ENCODE measurements around the gene MFSD2A. TPM values are rescaled to one million over a fixed set of nuclear protein-coding genes. Genes with fewer than 3 reads are reported as not detected.

The MFSD2A gene
- total and polyA plus RNA-seq, 10 of the 15 experiments (the other 5 are each of a cell fraction or from before 2014, with no cell fraction given) = 0.84 to 30.1 (median 15.2) TPM

DNA sequence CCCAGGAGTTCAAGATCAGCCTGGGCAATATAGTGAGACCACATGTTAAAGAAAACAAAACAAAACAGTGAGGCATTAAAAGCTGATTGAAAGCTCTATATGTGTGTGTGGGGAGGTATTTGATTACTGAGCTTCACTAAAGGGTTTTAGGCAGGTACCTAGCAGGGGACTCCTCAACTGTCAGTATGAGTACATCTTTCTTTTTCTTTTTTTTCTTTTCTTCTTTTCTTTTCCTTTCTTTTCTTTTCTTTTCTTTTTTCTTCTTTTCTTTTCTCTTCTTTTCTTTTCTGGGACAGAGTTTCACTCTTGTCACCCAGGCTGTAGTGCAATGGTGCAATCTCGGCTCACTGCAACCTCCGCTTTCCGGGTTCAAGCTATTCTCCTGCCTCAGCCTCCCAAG, 44.7 kb upstream of the MFSD2A start:
- in situ Hi-C loops (cut with MboI) = no loop called here
- ChIA-PET RAD21 (ENCODE audit: unreplicated experiment) (interaction anchor here (1.7 kb wide), 1 partner anchor 10 kb away, joined by 3 read pairs; no protein-coding TSS in a partner anchor), POLR2A (no interaction called here)
- TF ChIP-seq HCFC1 (IDR thresholded peaks at IDR 0.05; ENCODE audit: low read length) (no peak), BRCA1 (IDR thresholded peaks at IDR 0.05; ENCODE audit: low read depth, low read length) (no peak), KLF5 (IDR thresholded peaks at IDR 0.05; ENCODE audit: partially characterized antibody) (no peak), ZNF207 (IDR thresholded peaks at IDR 0.05; ENCODE audit: borderline replicate concordance) (no peak), RAD51 (IDR thresholded peaks at IDR 0.05) (no peak), NR2F1 (conservative IDR thresholded peaks at IDR 0.05) (no peak), EP300 (IDR thresholded peaks at IDR 0.05; ENCODE audit: borderline replicate concordance in 1 of 2, control insufficient read depth in 1 of 2, low read depth in 2 of 2, low read length in 2 of 2) (no peak), ASH2L (IDR thresholded peaks at IDR 0.05; ENCODE audit: borderline replicate concordance, low read depth) (no peak), SP1 (IDR thresholded peaks at IDR 0.05; ENCODE audit: low read depth, low read length) (no peak), CEBPB (IDR thresholded peaks at IDR 0.05; ENCODE audit: borderline replicate concordance in 1 of 2, low read depth in 2 of 2, low read length in 2 of 2) (no peak), SMARCA5 (IDR thresholded peaks at IDR 0.05) (no peak), RUNX3 (IDR thresholded peaks at IDR 0.05; ENCODE audit: low read length) (no peak), ATF7 (IDR thresholded peaks at IDR 0.05; ENCODE audit: low read depth) (no peak), BHLHE40 (IDR thresholded peaks at IDR 0.05; ENCODE audit: borderline replicate concordance in 1 of 2, low read depth in 2 of 2, low read length in 1 of 2) (no peak)
- TF ChIP-seq, protein P1, sequence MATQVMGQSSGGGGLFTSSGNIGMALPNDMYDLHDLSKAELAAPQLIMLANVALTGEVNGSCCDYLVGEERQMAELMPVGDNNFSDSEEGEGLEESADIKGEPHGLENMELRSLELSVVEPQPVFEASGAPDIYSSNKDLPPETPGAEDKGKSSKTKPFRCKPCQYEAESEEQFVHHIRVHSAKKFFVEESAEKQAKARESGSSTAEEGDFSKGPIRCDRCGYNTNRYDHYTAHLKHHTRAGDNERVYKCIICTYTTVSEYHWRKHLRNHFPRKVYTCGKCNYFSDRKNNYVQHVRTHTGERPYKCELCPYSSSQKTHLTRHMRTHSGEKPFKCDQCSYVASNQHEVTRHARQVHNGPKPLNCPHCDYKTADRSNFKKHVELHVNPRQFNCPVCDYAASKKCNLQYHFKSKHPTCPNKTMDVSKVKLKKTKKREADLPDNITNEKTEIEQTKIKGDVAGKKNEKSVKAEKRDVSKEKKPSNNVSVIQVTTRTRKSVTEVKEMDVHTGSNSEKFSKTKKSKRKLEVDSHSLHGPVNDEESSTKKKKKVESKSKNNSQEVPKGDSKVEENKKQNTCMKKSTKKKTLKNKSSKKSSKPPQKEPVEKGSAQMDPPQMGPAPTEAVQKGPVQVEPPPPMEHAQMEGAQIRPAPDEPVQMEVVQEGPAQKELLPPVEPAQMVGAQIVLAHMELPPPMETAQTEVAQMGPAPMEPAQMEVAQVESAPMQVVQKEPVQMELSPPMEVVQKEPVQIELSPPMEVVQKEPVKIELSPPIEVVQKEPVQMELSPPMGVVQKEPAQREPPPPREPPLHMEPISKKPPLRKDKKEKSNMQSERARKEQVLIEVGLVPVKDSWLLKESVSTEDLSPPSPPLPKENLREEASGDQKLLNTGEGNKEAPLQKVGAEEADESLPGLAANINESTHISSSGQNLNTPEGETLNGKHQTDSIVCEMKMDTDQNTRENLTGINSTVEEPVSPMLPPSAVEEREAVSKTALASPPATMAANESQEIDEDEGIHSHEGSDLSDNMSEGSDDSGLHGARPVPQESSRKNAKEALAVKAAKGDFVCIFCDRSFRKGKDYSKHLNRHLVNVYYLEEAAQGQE (IDR thresholded peaks at IDR 0.05; ENCODE audit: low read depth, low read length) = no peak
- TF ChIP-seq, protein P2, sequence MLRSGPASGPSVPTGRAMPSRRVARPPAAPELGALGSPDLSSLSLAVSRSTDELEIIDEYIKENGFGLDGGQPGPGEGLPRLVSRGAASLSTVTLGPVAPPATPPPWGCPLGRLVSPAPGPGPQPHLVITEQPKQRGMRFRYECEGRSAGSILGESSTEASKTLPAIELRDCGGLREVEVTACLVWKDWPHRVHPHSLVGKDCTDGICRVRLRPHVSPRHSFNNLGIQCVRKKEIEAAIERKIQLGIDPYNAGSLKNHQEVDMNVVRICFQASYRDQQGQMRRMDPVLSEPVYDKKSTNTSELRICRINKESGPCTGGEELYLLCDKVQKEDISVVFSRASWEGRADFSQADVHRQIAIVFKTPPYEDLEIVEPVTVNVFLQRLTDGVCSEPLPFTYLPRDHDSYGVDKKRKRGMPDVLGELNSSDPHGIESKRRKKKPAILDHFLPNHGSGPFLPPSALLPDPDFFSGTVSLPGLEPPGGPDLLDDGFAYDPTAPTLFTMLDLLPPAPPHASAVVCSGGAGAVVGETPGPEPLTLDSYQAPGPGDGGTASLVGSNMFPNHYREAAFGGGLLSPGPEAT (IDR thresholded peaks at IDR 0.05; ENCODE audit: low read depth) = no peak
- TF ChIP-seq, protein P3, sequence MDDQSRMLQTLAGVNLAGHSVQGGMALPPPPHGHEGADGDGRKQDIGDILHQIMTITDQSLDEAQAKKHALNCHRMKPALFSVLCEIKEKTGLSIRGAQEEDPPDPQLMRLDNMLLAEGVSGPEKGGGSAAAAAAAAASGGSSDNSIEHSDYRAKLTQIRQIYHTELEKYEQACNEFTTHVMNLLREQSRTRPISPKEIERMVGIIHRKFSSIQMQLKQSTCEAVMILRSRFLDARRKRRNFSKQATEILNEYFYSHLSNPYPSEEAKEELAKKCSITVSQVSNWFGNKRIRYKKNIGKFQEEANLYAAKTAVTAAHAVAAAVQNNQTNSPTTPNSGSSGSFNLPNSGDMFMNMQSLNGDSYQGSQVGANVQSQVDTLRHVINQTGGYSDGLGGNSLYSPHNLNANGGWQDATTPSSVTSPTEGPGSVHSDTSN (IDR thresholded peaks at IDR 0.05; ENCODE audit: insufficient replicate concordance, low read depth, low read length) = no peak
- TF ChIP-seq, protein P4, sequence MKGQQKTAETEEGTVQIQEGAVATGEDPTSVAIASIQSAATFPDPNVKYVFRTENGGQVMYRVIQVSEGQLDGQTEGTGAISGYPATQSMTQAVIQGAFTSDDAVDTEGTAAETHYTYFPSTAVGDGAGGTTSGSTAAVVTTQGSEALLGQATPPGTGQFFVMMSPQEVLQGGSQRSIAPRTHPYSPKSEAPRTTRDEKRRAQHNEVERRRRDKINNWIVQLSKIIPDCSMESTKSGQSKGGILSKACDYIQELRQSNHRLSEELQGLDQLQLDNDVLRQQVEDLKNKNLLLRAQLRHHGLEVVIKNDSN (IDR thresholded peaks at IDR 0.05; ENCODE audit: borderline replicate concordance, extremely low read length, insufficient read depth, low read depth, low read length) = no peak

More for the DNA sequence above, 44.7 kb upstream of the MFSD2A start:
- 0 out of 2 replicates have a peak, but pooled peaks cover 5% of the 10 kb centered on the region for H3K4me1 ChIP-seq (ENCODE audit: control insufficient read depth, insufficient read depth, low read length)
- H3K9me3 ChIP-seq (replicated peaks; ENCODE audit: control insufficient read depth, insufficient read depth, low read length) = peaks cover 13% of the 10 kb centered on the region; the same call in 2 of the 3 replicates
- SMC1A ChIA-PET (ENCODE audit: uncharacterized antibody, unreplicated experiment) = interaction anchor here (0.7 to 1.7 kb wide), 5 partner anchors 8 to 92 kb away, joined by 3 to 5 read pairs (median 3); no protein-coding TSS in a partner anchor
- no TSS peak for BruUV-seq (replicated peaks)
- DNase-seq (ENCODE audit: low read depth, low spot score) (no peak), ATAC-seq (no peak), FAIRE-seq (no peak)
- no peak overlapping the region for H3K9ac ChIP-seq (ENCODE audit: control insufficient read depth, insufficient read depth, low read length)
- no peaks in the 10 kb centered on the region for H3K36me3 ChIP-seq (ENCODE audit: control insufficient read depth in 2 of 2, insufficient read depth in 2 of 2, low read length in 1 of 2)
- H3K27me3 ChIP-seq (replicated peaks in 1 of 2; ENCODE audit: control insufficient read depth in 2 of 2, insufficient read depth in 2 of 2, low read length in 1 of 2) = no peaks in the 10 kb centered on the region
- H3K4me3 ChIP-seq = no peak overlapping the region
- H3K79me2 ChIP-seq (ENCODE audit: control insufficient read depth, insufficient read depth, low read length) = no peaks in the 10 kb centered on the region
- CTCF ChIA-PET = interaction anchor here (1.0 to 6.3 kb wide), 5 partner anchors 8 to 93 kb away, joined by 3 to 39 read pairs (median 4); partner anchors contain the start of gene MYCL
- H2AFZ ChIP-seq (ENCODE audit: control insufficient read depth, low read depth, low read length) = no peak overlapping the region
- H4K20me1 ChIP-seq (ENCODE audit: control insufficient read depth, insufficient read depth) = no peaks in the 10 kb centered on the region
- 91% methylated on average over 3 of the region's 3 CpGs for WGBS (ENCODE audit: insufficient coverage, insufficient replicate concordance, low lambda C conversion rate, missing lambda C conversion rate)
- H3K4me2 ChIP-seq (ENCODE audit: control insufficient read depth, insufficient read depth) = no peak overlapping the region
- intact Hi-C loops (cut with micrococcal nuclease; ENCODE audit: unreplicated experiment) = no loop called here
- H3K27ac ChIP-seq (ENCODE audit: control insufficient read depth, insufficient read depth) = no peak overlapping the region

All from GM12878 (cell line).